Esophagus squamous epithelium (tissue), 5 donors: ENCODE measurements around the gene PARP15. TPM values are rescaled to one million over a fixed set of nuclear protein-coding genes. Genes with fewer than 3 reads are reported as not detected.

Source experiments
- DNase-seq: peaks from one replicate; lab custom pipeline; 2025; lab: John Stamatoyannopoulos, UW
- H3K27ac ChIP-seq, 4 donors: fragments of 200-600 bp; sonication (generic); one replicate each; pipeline ENCODE4 v1.5.1; 2016 to 2019; ENCODE audit warnings: mild to moderate bottlenecking in 1 of 4
- H3K27me3 ChIP-seq, 4 donors: fragments of 200-600 bp; sonication (generic); 1 replicate in 3 of 4; 2 replicates in 1 of 4; pipeline versions ENCODE4 v1.5.1 to v1.6.0; 2017 to 2021; ENCODE audit warnings: antibody characterized with exemption in 1 of 4
- H3K36me3 ChIP-seq, 3 donors: fragments of 200-600 bp; sonication (generic); one replicate each; pipeline ENCODE4 v1.5.1; 2016 to 2019
- H3K4me1 ChIP-seq, 3 donors: fragments of 200-600 bp; sonication (generic); one replicate each; pipeline ENCODE4 v1.5.1; 2017 to 2019
- H3K4me3 ChIP-seq, 4 donors: fragments of 200-600 bp; sonication (generic); 1 replicate in 3 of 4; 2 replicates in 1 of 4; pipeline ENCODE4 v1.5.1; 2016 to 2019; ENCODE audit warnings: mild to moderate bottlenecking in 2 of 4, moderate library complexity in 1 of 4
- H3K9me3 ChIP-seq, 3 donors: fragments of 200-600 bp; sonication (generic); one replicate each; pipeline ENCODE4 v1.5.1; 2016 to 2019
- POLR2A ChIP-seq, 4 donors: fragments of 450-650 bp; IDR thresholded peaks; one replicate each; pipeline ENCODE4 v1.6.1; 2017; ENCODE audit warnings: antibody characterized with exemption in 4 of 4, mild to moderate bottlenecking in 4 of 4, moderate library complexity in 3 of 4
- WGBS, 2 donors: methylation state at CpG; one replicate each; pipeline ENCODE4 v1.1.5; 2018; 5-methylcytosine and 5-hydroxymethylcytosine counted together
- intact Hi-C: fragments of 100-400 bp; cut with DNase I; formaldehyde crosslinking; loops from one replicate; pipeline ENCODE4 v1.15.0; 2022
- total RNA-seq, 4 donors: library from RNA; depleted of rRNA; stranded (reverse); fragments of >200 nt; gene quantifications; one replicate each; pipeline ENCODE4 v1.1.0, GENCODE V29; 2016
- TF ChIP-seq, protein P1 (sequence below), 6 experiments: fragments of 450-650 bp in 4 of 6; fragments of 200-600 bp in 2 of 6; sonication (generic) in 2 of 6; IDR thresholded peaks; one replicate each; pipeline ENCODE4 v1.5.1; 2016 to 2019; ENCODE audit warnings: antibody characterized with exemption in 6 of 6, mild to moderate bottlenecking in 4 of 6, moderate library complexity in 4 of 6
- donor health status: DM: yes; HTN: yes; CAD: no.

The PARP15 gene
- total RNA-seq, 4 donors from 2014 or later = 0.08 to 2.3 (median 0.42) TPM

DNA sequence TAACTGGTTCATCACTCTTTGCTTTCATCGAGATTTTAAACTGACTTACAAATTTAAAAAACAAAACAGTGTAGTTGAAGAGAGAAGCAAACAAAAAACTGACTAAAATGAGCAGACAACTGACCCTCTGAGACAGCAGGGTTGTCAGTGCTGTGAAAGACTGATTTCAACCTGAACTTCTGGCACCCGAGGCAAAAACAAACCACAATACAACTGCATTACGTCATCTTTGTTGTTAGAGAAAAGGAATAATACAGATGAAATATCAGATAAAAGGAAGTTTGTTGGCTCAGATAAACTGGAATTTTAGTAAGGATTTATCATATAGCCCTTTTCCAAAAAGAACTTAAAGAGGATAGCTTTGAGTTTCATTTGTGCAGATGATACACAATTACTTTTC, 51.1 kb downstream of the PARP15 start:
- intact Hi-C loops = no loop called here
- no peak for DNase-seq
- Histone ChIP-seq H3K4me1 (no peaks in the 10 kb centered on the region), H3K4me3 (no peak overlapping the region), H3K9me3 (no peaks in the 10 kb centered on the region), H3K27ac (no peak overlapping the region), H3K36me3 (no peaks in the 10 kb centered on the region), H3K27me3 (no peaks in the 10 kb centered on the region)
- TF ChIP-seq POLR2A (IDR thresholded peaks at IDR 0.05) = no peak
- TF ChIP-seq, protein P1, sequence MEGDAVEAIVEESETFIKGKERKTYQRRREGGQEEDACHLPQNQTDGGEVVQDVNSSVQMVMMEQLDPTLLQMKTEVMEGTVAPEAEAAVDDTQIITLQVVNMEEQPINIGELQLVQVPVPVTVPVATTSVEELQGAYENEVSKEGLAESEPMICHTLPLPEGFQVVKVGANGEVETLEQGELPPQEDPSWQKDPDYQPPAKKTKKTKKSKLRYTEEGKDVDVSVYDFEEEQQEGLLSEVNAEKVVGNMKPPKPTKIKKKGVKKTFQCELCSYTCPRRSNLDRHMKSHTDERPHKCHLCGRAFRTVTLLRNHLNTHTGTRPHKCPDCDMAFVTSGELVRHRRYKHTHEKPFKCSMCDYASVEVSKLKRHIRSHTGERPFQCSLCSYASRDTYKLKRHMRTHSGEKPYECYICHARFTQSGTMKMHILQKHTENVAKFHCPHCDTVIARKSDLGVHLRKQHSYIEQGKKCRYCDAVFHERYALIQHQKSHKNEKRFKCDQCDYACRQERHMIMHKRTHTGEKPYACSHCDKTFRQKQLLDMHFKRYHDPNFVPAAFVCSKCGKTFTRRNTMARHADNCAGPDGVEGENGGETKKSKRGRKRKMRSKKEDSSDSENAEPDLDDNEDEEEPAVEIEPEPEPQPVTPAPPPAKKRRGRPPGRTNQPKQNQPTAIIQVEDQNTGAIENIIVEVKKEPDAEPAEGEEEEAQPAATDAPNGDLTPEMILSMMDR (IDR thresholded peaks at IDR 0.05) = no peak
- WGBS, 2 donors = 24 to 42% methylated on average over 3 of the region's 3 CpGs

DNA sequence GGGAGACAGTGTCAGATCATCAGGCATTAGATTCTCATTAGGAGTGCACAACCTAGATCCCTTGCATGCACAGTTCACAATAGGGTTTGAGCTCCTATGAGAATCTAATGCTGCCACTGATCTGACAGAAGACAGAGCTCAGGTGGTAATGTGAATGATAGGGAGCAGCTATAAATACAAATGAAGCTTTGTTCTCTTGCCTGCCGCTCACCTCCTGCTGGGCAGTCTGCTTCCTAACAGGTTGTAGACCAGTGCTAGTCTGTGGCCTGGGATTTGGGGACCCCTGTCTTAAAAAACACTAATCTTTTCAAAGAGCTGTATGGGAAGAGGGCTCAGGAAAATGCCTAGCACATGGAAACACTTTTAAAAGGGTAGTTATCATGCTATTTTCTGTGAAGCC, 52.3 kb downstream of the PARP15 start:
- TF ChIP-seq POLR2A (IDR thresholded peaks at IDR 0.05) = no peak
- TF ChIP-seq, protein P1 (IDR thresholded peaks at IDR 0.05) = no peak
- Histone ChIP-seq H3K36me3 (no peaks in the 10 kb centered on the region), H3K9me3 (no peaks in the 10 kb centered on the region), H3K4me3 (no peak overlapping the region), H3K4me1 (no peaks in the 10 kb centered on the region), H3K27ac (no peak overlapping the region), H3K27me3 (no peaks in the 10 kb centered on the region)
- WGBS, 2 donors = 100% methylated on average over 1 of the region's 1 CpG
- intact Hi-C loops = no loop called here
- no peak for DNase-seq

GRCh38 chr3:122635789-122636188, 58.3 kb downstream of the PARP15 start:
- WGBS, 2 donors = 45 to 49% methylated on average over 5 of the region's 5 CpGs
- Histone ChIP-seq H3K36me3 (no peaks in the 10 kb centered on the region), H3K4me3 (no peak overlapping the region), H3K4me1 (no peaks in the 10 kb centered on the region), H3K27me3 (no peaks in the 10 kb centered on the region), H3K9me3 (no peaks in the 10 kb centered on the region), H3K27ac (no peak overlapping the region)
- TF ChIP-seq POLR2A (IDR thresholded peaks at IDR 0.05) = no peak
- TF ChIP-seq, protein P1 (IDR thresholded peaks at IDR 0.05) = no peak
- no peak for DNase-seq
- intact Hi-C loops = no loop called here

DNA sequence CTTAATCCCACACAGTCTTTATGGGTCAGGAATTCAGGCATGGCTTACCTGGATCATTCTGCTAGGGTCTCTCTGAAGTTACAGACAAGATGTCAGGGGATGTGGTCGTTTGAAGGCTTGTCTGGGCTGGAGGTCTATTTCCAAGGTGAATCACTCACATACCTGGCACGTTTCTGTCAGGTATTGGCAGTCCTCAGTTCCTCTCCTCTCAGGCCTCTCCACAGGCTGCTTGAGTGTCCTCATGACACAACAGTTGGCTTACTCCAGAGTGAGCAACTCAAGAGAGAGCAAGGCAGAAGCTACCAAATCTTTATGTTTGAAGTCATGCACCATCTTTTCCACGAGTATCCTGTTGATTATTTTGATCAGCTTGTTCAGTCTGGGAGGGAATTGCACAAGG, 59.2 kb downstream of the PARP15 start:
- no peak overlapping the region for H3K4me3 ChIP-seq
- TF ChIP-seq, protein P1 (IDR thresholded peaks at IDR 0.05) = no peak
- TF ChIP-seq POLR2A (IDR thresholded peaks at IDR 0.05) = no peak
- intact Hi-C loops = no loop called here
- no peak overlapping the region for H3K27ac ChIP-seq
- H3K9me3 ChIP-seq = no peaks in the 10 kb centered on the region
- no peaks in the 10 kb centered on the region for H3K4me1 ChIP-seq
- H3K27me3 ChIP-seq = no peaks in the 10 kb centered on the region
- WGBS, 2 donors = 33 to 58% methylated on average over 3 of the region's 3 CpGs
- DNase-seq = no peak
- no peaks in the 10 kb centered on the region for H3K36me3 ChIP-seq

DNA sequence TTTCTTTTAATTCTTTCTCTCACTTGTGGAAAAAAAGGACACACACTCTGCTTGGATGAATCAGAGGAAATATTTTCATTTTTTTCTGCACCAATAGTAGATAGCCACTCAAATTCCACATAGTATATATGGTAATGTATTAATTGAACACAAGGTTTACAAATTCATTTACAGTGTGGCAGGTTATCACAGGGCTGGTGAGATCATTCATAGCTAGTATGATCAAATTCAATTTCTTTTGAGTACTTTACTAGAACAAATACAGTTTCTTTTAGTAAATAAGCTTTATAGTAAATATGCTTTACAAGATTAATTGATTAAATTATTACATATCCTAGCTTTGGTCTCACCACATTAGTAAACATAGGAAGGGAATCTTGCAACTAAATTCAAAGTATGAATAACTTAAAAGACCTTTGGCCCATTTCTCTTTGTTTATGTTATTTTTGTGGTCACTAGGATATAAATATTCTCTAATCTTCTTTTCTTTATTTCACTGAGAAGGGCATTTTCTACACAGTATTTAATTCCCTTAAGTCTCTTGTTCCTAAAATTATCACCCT, 63.1 kb downstream of the PARP15 start:
- intact Hi-C loops = no loop called here

More for the DNA sequence above, 63.1 kb downstream of the PARP15 start:
- Histone ChIP-seq H3K4me3 (no peak overlapping the region), H3K9me3 (no peaks in the 10 kb centered on the region), H3K27me3 (no peaks in the 10 kb centered on the region), H3K27ac (no peak overlapping the region), H3K4me1 (no peaks in the 10 kb centered on the region), H3K36me3 (no peaks in the 10 kb centered on the region)
- TF ChIP-seq, protein P1 (IDR thresholded peaks at IDR 0.05) = no peak
- TF ChIP-seq POLR2A (IDR thresholded peaks at IDR 0.05) = no peak
- DNase-seq = no peak
